Measurements from ENCODE around the gene RHPN2.
"Not testable (repeated sequence)": the region's sequence is repeated elsewhere in the genome, so short reads cannot be mapped to it uniquely, and the experiment has no call there.

DNA sequence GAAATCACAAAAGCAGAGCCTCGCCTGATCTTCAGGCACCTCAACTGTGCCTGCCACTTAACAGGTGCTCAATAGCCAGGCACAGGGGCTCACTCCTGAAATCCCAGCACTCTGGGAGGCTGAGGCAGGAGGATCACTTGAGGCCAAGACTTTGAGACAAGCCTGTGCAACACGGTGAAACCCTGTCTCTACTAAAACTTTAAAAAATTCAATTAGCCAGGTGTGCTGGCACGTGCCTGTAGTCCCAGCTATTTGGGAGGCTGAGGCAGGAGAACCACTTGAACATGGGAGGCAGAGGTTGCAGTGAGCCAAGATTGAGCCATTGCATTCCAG lies 22.9 kb downstream of the RHPN2 start:
- TF ChIP-seq, protein P1, sequence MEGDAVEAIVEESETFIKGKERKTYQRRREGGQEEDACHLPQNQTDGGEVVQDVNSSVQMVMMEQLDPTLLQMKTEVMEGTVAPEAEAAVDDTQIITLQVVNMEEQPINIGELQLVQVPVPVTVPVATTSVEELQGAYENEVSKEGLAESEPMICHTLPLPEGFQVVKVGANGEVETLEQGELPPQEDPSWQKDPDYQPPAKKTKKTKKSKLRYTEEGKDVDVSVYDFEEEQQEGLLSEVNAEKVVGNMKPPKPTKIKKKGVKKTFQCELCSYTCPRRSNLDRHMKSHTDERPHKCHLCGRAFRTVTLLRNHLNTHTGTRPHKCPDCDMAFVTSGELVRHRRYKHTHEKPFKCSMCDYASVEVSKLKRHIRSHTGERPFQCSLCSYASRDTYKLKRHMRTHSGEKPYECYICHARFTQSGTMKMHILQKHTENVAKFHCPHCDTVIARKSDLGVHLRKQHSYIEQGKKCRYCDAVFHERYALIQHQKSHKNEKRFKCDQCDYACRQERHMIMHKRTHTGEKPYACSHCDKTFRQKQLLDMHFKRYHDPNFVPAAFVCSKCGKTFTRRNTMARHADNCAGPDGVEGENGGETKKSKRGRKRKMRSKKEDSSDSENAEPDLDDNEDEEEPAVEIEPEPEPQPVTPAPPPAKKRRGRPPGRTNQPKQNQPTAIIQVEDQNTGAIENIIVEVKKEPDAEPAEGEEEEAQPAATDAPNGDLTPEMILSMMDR (IDR thresholded peaks at IDR 0.05; ENCODE audit: insufficient read depth, low read length), result not testable (repeated sequence)
- not testable (repeated sequence) for TF ChIP-seq POLR2AphosphoS5, GABPA (IDR thresholded peaks at IDR 0.05; ENCODE audit: low read depth)
- TF ChIP-seq, protein P2, sequence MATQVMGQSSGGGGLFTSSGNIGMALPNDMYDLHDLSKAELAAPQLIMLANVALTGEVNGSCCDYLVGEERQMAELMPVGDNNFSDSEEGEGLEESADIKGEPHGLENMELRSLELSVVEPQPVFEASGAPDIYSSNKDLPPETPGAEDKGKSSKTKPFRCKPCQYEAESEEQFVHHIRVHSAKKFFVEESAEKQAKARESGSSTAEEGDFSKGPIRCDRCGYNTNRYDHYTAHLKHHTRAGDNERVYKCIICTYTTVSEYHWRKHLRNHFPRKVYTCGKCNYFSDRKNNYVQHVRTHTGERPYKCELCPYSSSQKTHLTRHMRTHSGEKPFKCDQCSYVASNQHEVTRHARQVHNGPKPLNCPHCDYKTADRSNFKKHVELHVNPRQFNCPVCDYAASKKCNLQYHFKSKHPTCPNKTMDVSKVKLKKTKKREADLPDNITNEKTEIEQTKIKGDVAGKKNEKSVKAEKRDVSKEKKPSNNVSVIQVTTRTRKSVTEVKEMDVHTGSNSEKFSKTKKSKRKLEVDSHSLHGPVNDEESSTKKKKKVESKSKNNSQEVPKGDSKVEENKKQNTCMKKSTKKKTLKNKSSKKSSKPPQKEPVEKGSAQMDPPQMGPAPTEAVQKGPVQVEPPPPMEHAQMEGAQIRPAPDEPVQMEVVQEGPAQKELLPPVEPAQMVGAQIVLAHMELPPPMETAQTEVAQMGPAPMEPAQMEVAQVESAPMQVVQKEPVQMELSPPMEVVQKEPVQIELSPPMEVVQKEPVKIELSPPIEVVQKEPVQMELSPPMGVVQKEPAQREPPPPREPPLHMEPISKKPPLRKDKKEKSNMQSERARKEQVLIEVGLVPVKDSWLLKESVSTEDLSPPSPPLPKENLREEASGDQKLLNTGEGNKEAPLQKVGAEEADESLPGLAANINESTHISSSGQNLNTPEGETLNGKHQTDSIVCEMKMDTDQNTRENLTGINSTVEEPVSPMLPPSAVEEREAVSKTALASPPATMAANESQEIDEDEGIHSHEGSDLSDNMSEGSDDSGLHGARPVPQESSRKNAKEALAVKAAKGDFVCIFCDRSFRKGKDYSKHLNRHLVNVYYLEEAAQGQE (IDR thresholded peaks at IDR 0.05; ENCODE audit: insufficient replicate concordance, low read depth), result not testable (repeated sequence)
